Muscle layer of colon (tissue), 2 donors: ENCODE data around the gene IGF2.

ENCODE experiments used
- H3K27ac ChIP-seq: one replicate; pipeline ENCODE4 v1.7.0; 2013; ENCODE audit warnings: low read depth, mild to moderate bottlenecking, low read length, moderate library complexity
- H3K27me3 ChIP-seq, 2 donors: one replicate each; pipeline ENCODE4 v1.7.0; 2013; ENCODE audit warnings: low read length in 2 of 2, mild to moderate bottlenecking in 2 of 2; ENCODE audit not compliant: insufficient read depth in 2 of 2, control insufficient read depth in 1 of 2
- H3K36me3 ChIP-seq: one replicate; pipeline ENCODE4 v1.7.0; 2013; ENCODE audit warnings: mild to moderate bottlenecking, low read length; ENCODE audit not compliant: insufficient read depth
- H3K4me1 ChIP-seq: one replicate; pipeline ENCODE4 v1.7.0; 2013; ENCODE audit warnings: mild to moderate bottlenecking, low read length; ENCODE audit not compliant: insufficient read depth
- H3K4me3 ChIP-seq, 2 donors: one replicate each; pipeline ENCODE4 v1.7.0; 2013; ENCODE audit warnings: low read length in 2 of 2, low read depth in 1 of 2, mild to moderate bottlenecking in 1 of 2, moderate library complexity in 1 of 2
- H3K9ac ChIP-seq: one replicate; pipeline ENCODE4 v1.7.0; 2013; ENCODE audit warnings: low read length
- H3K9me3 ChIP-seq: one replicate; pipeline ENCODE4 v1.7.0; 2013; ENCODE audit warnings: mild to moderate bottlenecking, low read length
- donor health status: abdominal sarcoma.
- donor health status: Adenocarcinoma of cecum.

IGF2 gene

GRCh38 chr11:2158966-2159365 is 19.8 kb upstream of the IGF2 start:
- no peak overlapping the region for H3K4me3 ChIP-seq
- H3K9me3 ChIP-seq = no peaks in the 10 kb centered on the region
- no peaks in the 10 kb centered on the region for H3K36me3 ChIP-seq
- H3K27ac ChIP-seq = no peak overlapping the region
- H3K9ac ChIP-seq = no peak overlapping the region
- H3K27me3 ChIP-seq = peaks cover 0 to 22% of the 10 kb centered on the region in 2 donors
- H3K4me1 ChIP-seq = no peaks in the 10 kb centered on the region

GRCh38 chr11:2158296-2158737 is 19.1 kb upstream of the IGF2 start:
- Histone ChIP-seq H3K27ac (no peak overlapping the region), H3K4me1 (no peaks in the 10 kb centered on the region), H3K4me3 (no peak overlapping the region), H3K27me3 (peaks cover 0 to 16% of the 10 kb centered on the region in 2 donors), H3K9ac (no peak overlapping the region), H3K36me3 (no peaks in the 10 kb centered on the region), H3K9me3 (no peaks in the 10 kb centered on the region)

- H3K9ac ChIP-seq = no peak overlapping the region
- H3K4me3 ChIP-seq = no peak overlapping the region
- H3K27me3 ChIP-seq = peaks cover 0 to 16% of the 10 kb centered on the region in 2 donors
- no peaks in the 10 kb centered on the region for H3K36me3 ChIP-seq
- H3K4me1 ChIP-seq = no peaks in the 10 kb centered on the region
- H3K27ac ChIP-seq = no peak overlapping the region
- no peaks in the 10 kb centered on the region for H3K9me3 ChIP-seq
Observed at GRCh38 chr11:2157294-2158040, 18.3 kb upstream of the IGF2 start.

- H3K27me3 ChIP-seq = peaks cover 0 to 16% of the 10 kb centered on the region in 2 donors
- no peak overlapping the region for H3K4me3 ChIP-seq
- H3K36me3 ChIP-seq = no peaks in the 10 kb centered on the region
- no peak overlapping the region for H3K9ac ChIP-seq
- no peaks in the 10 kb centered on the region for H3K9me3 ChIP-seq
- no peak overlapping the region for H3K27ac ChIP-seq
- H3K4me1 ChIP-seq = peaks cover 4% of the 10 kb centered on the region
Observed at GRCh38 chr11:2156416-2157182, 17.4 kb upstream of the IGF2 start.

- H3K27ac ChIP-seq = no peak overlapping the region
- H3K36me3 ChIP-seq = no peaks in the 10 kb centered on the region
- H3K9ac ChIP-seq = no peak overlapping the region
- no peak overlapping the region for H3K4me3 ChIP-seq
- H3K27me3 ChIP-seq = peaks cover 10 to 20% of the 10 kb centered on the region in 2 donors
- H3K9me3 ChIP-seq = no peaks in the 10 kb centered on the region
- peaks cover 6% of the 10 kb centered on the region for H3K4me1 ChIP-seq
Observed at GRCh38 chr11:2155511-2155910, 16.3 kb upstream of the IGF2 start.

GRCh38 chr11:2154889-2155288 is 15.7 kb upstream of the IGF2 start:
- H3K9me3 ChIP-seq = no peaks in the 10 kb centered on the region
- H3K27me3 ChIP-seq = peaks cover 11 to 24% of the 10 kb centered on the region in 2 donors
- H3K36me3 ChIP-seq = no peaks in the 10 kb centered on the region
- H3K4me1 ChIP-seq = peaks cover 6% of the 10 kb centered on the region
- no peak overlapping the region for H3K9ac ChIP-seq
- H3K27ac ChIP-seq = no peak overlapping the region
- H3K4me3 ChIP-seq = no peak overlapping the region

- Histone ChIP-seq H3K4me3 (no peak overlapping the region), H3K27ac (no peak overlapping the region), H3K36me3 (no peaks in the 10 kb centered on the region), H3K27me3 (peaks cover 15 to 24% of the 10 kb centered on the region in 2 donors), H3K4me1 (peaks cover 6% of the 10 kb centered on the region), H3K9ac (no peak overlapping the region), H3K9me3 (no peaks in the 10 kb centered on the region)
Observed at GRCh38 chr11:2154195-2154585, 15.0 kb upstream of the IGF2 start.

- H3K4me3 ChIP-seq = no peak overlapping the region
- H3K4me1 ChIP-seq = peaks cover 6% of the 10 kb centered on the region
Observed at GRCh38 chr11:2153581-2154194, 14.5 kb upstream of the IGF2 start.

GRCh38 chr11:2151500-2152257 is 12.5 kb upstream of the IGF2 start:
- Histone ChIP-seq H3K27ac (no peak overlapping the region), H3K9ac (no peak overlapping the region), H3K9me3 (no peaks in the 10 kb centered on the region), H3K27me3 (peaks cover 20 to 41% of the 10 kb centered on the region in 2 donors), H3K4me3 (peak overlapping the region in 1 of 2 donors; percentile 39), H3K4me1 (peaks cover 6% of the 10 kb centered on the region), H3K36me3 (no peaks in the 10 kb centered on the region)

More at GRCh38 chr11:2153581-2154194, 14.5 kb upstream of the IGF2 start:
- H3K27me3 ChIP-seq = peaks cover 20 to 24% of the 10 kb centered on the region in 2 donors
- no peak overlapping the region for H3K27ac ChIP-seq
- H3K36me3 ChIP-seq = no peaks in the 10 kb centered on the region
- no peak overlapping the region for H3K9ac ChIP-seq
- H3K9me3 ChIP-seq = no peaks in the 10 kb centered on the region

- Histone ChIP-seq H3K9ac (no peak overlapping the region), H3K9me3 (no peaks in the 10 kb centered on the region), H3K4me3 (no peak overlapping the region), H3K4me1 (peaks cover 6% of the 10 kb centered on the region), H3K27me3 (peaks cover 30 to 47% of the 10 kb centered on the region in 2 donors), H3K27ac (no peak overlapping the region), H3K36me3 (no peaks in the 10 kb centered on the region)
Observed at GRCh38 chr11:2149864-2150847, 11.0 kb upstream of the IGF2 start.
